M059J (cell line): ENCODE results near the gene SYNRG. TPM values are rescaled to one million over a fixed set of nuclear protein-coding genes. Genes with fewer than 3 reads are reported as not detected.
"Not testable (repeated sequence)": the region's sequence is repeated elsewhere in the genome, so short reads cannot be mapped to it uniquely, and the experiment has no call there.

Experiments used
- DNase-seq: peaks from one replicate; pipeline ENCODE4 v3.0.0-alpha.2; 2012; ENCODE audit warnings: low read depth
- total RNA-seq: library from RNA; depleted of rRNA; stranded (reverse); fragments of >200 nt; shearing (Covaris generic); gene quantifications from 2 replicates; pipeline ENCODE4 v1.2.3, GENCODE V29; 2014; rRNA removed

Gene SYNRG, protein sequence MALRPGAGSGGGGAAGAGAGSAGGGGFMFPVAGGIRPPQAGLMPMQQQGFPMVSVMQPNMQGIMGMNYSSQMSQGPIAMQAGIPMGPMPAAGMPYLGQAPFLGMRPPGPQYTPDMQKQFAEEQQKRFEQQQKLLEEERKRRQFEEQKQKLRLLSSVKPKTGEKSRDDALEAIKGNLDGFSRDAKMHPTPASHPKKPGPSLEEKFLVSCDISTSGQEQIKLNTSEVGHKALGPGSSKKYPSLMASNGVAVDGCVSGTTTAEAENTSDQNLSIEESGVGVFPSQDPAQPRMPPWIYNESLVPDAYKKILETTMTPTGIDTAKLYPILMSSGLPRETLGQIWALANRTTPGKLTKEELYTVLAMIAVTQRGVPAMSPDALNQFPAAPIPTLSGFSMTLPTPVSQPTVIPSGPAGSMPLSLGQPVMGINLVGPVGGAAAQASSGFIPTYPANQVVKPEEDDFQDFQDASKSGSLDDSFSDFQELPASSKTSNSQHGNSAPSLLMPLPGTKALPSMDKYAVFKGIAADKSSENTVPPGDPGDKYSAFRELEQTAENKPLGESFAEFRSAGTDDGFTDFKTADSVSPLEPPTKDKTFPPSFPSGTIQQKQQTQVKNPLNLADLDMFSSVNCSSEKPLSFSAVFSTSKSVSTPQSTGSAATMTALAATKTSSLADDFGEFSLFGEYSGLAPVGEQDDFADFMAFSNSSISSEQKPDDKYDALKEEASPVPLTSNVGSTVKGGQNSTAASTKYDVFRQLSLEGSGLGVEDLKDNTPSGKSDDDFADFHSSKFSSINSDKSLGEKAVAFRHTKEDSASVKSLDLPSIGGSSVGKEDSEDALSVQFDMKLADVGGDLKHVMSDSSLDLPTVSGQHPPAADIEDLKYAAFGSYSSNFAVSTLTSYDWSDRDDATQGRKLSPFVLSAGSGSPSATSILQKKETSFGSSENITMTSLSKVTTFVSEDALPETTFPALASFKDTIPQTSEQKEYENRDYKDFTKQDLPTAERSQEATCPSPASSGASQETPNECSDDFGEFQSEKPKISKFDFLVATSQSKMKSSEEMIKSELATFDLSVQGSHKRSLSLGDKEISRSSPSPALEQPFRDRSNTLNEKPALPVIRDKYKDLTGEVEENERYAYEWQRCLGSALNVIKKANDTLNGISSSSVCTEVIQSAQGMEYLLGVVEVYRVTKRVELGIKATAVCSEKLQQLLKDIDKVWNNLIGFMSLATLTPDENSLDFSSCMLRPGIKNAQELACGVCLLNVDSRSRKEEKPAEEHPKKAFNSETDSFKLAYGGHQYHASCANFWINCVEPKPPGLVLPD (N-terminal part only)
- 5.9 and 10.5 TPM in 2 replicates for total RNA-seq

GRCh38 chr17:37609170-37610040, at the start of gene SYNRG:
Gene SYNRG, minus strand, starts transcription at chr17:37609418. Its CDS starts 63 bp downstream, at chr17:37609355.
- DNase-seq = peak; percentile 96

GRCh38 chr17:37657202-37657601, 48.0 kb upstream of the SYNRG start:
- no peak for DNase-seq

GRCh38 chr17:37651849-37652248, 42.6 kb upstream of the SYNRG start:
- no peak for DNase-seq

- DNase-seq = peak; percentile 60
These were observed 41.3 kb upstream of the SYNRG start for GRCh38 chr17:37650419-37651003.

DNA sequence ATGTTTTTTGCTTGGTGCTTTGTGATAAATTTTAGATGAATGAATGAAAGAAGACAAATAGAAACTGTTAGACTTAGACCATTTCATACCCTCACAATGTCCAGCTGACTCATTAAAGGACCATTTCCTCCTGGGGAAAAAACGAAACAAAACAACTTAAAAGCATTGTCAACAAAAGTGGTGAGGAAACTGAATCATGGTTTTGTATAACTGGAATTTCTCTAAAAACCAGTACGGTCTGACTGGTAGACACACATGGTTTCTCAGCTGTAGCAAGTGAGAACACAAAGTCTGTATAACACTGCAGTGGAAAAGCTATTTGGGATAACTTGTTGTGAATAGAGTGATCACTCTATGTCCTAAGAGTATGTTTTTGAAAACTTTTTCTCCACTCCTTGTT, 39.3 kb upstream of the SYNRG start:
- DNase-seq = peak; percentile 84

DNA sequence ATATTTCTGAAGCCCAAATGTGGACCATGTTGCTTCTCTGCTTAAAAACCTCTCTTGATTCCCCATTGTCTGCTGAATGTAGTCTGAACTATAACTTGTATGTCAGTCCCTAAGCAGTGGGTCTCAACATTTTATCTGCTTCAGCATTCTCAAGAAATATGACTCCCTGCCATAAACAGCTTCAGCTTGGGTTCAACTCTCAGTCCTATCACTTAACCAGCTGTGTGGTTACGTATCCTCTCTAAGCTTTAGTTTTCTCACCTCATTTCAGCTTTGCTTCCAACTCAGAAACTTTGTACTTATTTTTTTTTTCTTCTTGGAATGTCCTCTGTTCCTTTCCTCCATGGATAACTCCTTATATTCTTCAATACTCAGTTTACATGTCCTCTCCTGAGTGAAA, 38.6 kb upstream of the SYNRG start:
- no peak for DNase-seq

DNA sequence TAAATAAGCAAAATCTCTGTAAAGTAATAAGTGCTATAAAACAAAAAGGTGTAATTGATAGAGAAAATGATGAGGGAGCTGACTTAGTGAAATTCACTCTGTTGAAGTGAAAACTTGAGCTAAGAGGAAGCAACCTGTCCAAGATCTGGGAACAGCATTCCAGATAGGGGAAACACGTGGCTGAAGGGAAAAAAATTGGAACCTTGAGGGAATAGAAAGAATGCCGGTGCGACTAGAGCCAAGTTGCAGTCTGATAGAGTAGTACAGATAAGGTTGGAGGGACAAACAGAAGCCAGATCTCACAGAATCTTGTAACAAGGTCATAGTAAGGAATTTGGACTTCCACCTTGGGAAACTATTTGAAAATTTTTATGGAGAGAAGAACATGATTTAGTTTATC, 34.7 kb upstream of the SYNRG start:
- peak; percentile 13 for DNase-seq

DNA sequence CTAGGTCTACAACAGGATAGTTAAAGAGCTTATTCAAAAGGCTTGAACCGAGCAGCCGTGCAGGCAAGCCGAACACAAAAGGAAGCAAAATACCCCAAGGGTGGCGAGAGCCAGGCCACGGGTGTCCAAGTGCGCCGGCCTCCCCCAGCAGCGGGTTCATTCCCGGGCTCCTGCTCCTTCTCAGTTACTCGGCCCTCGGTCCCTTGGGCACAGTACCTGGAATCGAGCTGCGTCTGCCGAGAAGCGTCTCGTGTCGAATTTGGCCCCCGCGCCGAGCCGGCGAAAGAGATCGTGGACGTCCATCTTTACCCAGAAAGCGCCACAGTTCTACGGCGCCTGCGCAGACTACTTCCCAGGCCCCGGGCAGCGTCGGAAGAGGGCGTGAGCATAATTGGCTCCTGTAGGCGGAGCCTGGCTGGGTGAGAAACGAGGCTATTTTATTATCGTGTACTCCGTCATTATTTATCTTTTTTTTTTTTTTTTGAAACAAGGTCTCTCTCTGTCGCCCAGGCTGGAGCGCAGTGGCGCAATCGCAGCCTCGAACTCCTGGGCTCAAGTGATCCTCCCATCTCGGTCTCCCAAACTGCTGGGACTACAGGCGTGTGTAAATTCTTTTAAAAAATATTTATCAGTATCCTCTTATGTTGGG, 34.0 kb upstream of the SYNRG start, which contains the start of gene DDX52:
TSS of gene DDX52 (minus strand) at position 329 of the 649 bp plus-strand sequence. CDS start at position 303, 26 bp downstream.
- peak; percentile 91 for DNase-seq

- DNase-seq = peak; percentile 26
These were observed 33.5 kb upstream of the SYNRG start for GRCh38 chr17:37642681-37643080.

- no peak for DNase-seq
These were observed 30.8 kb upstream of the SYNRG start for GRCh38 chr17:37640015-37640414.

DNA sequence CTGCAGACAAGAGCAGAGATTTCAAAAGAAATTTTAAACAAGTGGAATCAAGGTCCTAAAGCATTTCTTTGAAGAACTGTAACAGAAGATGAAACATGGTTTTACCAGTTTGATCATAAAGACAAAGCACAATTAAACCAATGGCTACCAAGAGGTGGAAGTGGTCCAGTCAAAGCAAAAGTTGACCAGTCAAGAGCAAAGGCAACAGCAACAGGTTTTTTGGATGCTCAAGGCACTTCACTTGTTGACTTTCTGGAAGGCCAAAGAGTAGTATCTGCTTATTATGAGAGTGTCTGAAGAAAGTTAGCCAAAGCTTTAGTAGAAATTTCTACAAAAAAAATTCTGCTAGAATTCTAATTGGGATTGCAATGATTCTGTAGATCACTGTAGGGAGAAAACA, 28.7 kb upstream of the SYNRG start:
- DNase-seq = no peak

GRCh38 chr17:37616430-37616829, 7.2 kb upstream of the SYNRG start:
- not testable (repeated sequence) for DNase-seq

DNA sequence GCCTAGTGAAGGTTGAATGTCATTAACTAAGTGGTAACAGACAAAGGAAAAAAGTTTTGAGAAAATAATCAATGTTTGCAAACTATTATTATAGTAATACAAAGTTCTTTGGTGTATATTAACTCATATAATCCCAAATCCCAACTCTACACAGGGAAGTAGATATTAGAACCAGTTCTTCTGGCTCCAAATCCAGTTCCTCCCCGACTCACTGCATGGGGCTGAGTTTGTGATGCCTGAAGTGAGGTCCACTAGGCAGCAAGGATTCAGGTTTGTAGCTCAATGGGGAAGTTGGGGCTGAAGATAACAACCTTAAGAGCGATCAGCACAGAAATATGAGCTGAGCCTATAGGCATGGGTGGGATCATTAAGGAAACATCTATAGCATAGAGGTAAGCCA, 5.6 kb upstream of the SYNRG start:
- DNase-seq = no peak

DNA sequence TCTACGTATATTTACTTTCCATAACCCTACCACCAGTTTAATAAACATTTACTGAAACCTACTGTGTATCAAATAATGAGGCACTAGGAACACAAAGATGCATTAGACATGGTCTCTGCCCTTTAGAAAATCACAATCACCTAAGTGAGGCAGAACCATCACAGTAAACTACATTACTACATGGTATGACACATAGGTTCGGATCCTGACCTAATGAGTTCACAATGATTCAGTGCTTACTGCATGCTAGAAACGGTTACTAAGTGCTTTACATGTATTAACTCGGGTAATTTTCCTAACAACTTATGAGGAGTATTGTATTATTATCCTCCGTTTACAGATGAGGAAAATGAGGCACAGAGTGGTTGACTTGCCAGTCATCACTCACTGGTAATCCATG, 5.2 kb upstream of the SYNRG start:
- DNase-seq = peak; percentile 83

DNA sequence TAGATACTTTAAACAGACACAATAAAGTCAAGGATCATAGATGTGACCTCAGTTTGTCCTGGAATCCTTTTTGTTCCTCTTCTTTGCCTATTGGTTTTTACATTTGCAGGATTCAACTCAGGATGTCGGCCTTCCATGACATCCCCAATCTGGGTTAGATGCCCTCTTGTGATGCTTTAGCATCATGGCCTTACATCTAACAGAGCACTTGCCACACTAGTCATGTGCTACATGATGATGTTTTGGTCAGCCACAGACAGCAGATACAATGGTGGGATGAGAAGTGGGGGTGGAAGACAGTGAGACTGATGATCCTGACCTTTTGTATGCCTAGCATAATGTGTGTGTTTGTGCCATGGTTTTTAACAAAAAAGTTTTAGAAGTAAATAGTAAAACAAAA, 1.8 kb upstream of the SYNRG start:
- no peak for DNase-seq

GRCh38 chr17:37610041-37610420, 813 bp upstream of the SYNRG start:
- not testable (repeated sequence) for DNase-seq

DNA sequence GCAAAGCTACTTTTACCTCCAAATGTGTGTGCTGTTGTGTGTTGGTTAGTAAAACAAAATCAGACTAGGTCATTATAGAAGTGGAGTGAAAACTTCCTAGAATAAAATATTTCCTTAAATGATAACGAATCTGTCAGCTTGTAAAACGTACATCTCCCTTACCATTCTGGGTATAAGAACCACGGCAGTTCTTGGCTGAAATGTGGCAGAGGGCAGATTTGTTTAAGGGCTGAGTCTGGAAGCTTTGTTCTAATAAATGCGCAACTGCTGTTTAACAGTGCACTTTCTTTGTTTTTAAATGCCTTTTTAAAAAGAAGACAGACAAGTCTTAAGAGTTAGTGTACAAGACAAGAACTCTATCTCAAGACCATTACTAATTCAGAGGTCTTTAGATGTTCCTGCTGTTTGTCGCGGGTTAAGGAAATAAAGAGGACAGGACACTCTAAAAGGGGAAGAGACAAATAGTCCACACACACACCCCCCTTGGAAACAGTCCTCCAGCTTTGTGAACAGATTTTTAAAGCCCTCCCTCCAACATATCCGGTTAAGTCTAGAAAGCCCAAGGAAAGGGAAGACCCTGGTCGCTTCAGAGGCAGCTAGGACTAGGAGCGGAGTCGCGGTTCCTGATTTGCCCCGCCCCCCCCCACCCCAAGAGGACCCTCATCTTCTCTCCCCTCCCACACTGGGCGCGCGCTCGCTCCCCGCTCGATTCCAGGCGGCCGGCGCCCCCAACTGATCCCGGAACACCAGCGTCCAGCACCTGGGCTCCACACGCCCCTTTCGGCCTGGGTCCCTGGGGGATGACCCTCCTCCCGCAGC, 658 bp downstream of the SYNRG start:
- DNase-seq = peak; percentile 55

DNA sequence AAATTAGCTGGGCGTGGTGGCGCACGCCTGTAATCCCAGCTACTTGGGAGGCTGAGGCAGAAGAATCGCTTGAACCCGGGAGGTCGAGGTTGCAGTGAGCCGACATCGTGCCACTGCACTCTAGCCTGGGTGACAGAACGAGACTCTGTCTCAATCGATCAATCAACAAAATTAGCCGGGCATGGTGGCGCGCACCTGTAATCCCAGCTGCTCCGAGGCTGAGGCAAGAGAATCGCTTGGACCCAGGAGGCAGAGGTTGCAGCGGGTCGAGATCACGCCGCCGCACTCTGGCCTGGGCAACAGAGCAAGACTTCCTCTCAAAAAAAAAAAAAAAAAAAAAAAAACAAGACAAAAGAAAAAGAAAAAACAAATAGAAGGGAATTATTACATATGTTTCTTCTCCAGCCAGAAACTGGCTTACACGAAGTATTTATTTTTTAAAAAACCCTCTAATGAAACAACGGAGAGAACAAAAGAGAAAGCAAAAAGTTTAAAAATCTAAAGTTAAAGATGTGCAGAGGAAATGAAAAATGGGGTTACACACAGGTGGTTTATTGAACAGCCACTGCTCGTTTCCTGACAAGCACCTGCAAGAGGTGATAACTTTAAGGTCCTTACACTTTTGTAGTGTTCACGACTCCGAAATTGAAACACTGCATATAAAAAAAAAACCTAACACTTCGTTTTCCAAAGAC, 1.4 kb downstream of the SYNRG start:
- no peak for DNase-seq
